ENCODE data around the gene BCL2L2. TPM values are rescaled to one million over a fixed set of nuclear protein-coding genes. Genes with fewer than 3 reads are reported as not detected.
A peak's percentile ranks its signal among the peaks of the same experiment; 100 is the strongest.

Gene BCL2L2
- total RNA-seq, 1 donor from 2014 or later, result 53.0 TPM

- ATAC-seq (no peak), DNase-seq (no peak)
- Histone ChIP-seq H3K36me3 (peaks cover 18% of the 10 kb centered on the region), H3K4me1 (peaks cover 25% of the 10 kb centered on the region), H3K9me3 (no peaks in the 10 kb centered on the region), H3K27ac (no peak overlapping the region), H3K4me3 (peak overlapping the region; percentile 58), H3K27me3 (no peaks in the 10 kb centered on the region)
- TF ChIP-seq, protein P1, sequence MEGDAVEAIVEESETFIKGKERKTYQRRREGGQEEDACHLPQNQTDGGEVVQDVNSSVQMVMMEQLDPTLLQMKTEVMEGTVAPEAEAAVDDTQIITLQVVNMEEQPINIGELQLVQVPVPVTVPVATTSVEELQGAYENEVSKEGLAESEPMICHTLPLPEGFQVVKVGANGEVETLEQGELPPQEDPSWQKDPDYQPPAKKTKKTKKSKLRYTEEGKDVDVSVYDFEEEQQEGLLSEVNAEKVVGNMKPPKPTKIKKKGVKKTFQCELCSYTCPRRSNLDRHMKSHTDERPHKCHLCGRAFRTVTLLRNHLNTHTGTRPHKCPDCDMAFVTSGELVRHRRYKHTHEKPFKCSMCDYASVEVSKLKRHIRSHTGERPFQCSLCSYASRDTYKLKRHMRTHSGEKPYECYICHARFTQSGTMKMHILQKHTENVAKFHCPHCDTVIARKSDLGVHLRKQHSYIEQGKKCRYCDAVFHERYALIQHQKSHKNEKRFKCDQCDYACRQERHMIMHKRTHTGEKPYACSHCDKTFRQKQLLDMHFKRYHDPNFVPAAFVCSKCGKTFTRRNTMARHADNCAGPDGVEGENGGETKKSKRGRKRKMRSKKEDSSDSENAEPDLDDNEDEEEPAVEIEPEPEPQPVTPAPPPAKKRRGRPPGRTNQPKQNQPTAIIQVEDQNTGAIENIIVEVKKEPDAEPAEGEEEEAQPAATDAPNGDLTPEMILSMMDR (IDR thresholded peaks at IDR 0.05), result peak; percentile 29
- intact Hi-C loops (cut with DNase I), result no loop called here
These were observed 7.2 kb upstream of the BCL2L2 start for GRCh38 chr14:23299211-23299957.

DNA sequence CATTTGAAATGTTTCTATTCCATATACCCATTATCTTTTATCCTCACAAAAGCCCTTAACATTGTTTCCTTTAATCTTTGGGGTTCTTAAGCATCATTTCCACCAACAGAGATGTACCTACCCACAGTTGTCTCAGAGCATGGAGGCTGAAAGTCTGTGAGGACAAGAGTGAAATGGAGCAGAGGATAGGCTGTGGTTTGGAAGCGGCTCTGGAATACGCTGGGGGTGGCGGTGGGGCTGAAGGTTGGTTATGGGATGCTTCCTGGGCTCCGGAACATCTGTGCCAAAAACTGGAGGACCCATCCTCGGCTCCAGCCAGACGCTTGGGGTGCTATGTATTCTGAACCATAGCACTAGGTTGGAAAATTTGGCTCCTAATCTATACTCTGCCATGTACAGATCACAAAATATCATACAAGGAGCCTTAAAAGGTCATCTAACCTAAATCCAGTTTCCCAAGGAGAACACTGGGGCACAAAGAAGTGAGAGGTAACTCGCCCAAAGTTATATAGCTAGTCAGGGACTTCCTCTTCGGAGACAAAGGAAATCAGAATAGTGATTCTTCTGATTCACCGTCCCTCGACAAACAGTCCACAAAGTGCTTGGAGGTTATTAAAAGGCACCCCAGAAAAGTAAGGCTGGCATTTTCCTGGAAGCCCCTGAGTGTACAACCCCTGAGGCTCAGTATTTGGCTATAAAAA is 6.5 kb upstream of the BCL2L2 start:
- Histone ChIP-seq H3K27ac (peak overlapping the region; percentile 97), H3K27me3 (no peaks in the 10 kb centered on the region), H3K4me3 (peak overlapping the region; percentile 58), H3K36me3 (peaks cover 18% of the 10 kb centered on the region), H3K4me1 (peaks cover 19% of the 10 kb centered on the region), H3K9me3 (no peaks in the 10 kb centered on the region)
- no peak for DNase-seq
- intact Hi-C loops (cut with DNase I), result no loop called here
- TF ChIP-seq, protein P1 (IDR thresholded peaks at IDR 0.05), result no peak
- no peak for ATAC-seq

- ATAC-seq, result no peak
- TF ChIP-seq, protein P1 (IDR thresholded peaks at IDR 0.05), result no peak
- no peak for DNase-seq
- intact Hi-C loops (cut with DNase I), result no loop called here
- H3K4me3 ChIP-seq, result peak overlapping the region; percentile 58
- H3K36me3 ChIP-seq, result peaks cover 18% of the 10 kb centered on the region
- H3K4me1 ChIP-seq, result peaks cover 25% of the 10 kb centered on the region
- peak overlapping the region; percentile 97 for H3K27ac ChIP-seq
- no peaks in the 10 kb centered on the region for H3K27me3 ChIP-seq
- no peaks in the 10 kb centered on the region for H3K9me3 ChIP-seq
These were observed 5.9 kb upstream of the BCL2L2 start for GRCh38 chr14:23300687-23301223.

GRCh38 chr14:23301288-23301968 is 5.2 kb upstream of the BCL2L2 start:
- peak overlapping the region; percentile 97 for H3K27ac ChIP-seq
- intact Hi-C loops (cut with DNase I), result no loop called here
- H3K27me3 ChIP-seq, result no peaks in the 10 kb centered on the region
- ATAC-seq, result peak; percentile 92
- H3K4me3 ChIP-seq, result peak overlapping the region; percentile 66
- H3K36me3 ChIP-seq, result peaks cover 18% of the 10 kb centered on the region
- no peaks in the 10 kb centered on the region for H3K9me3 ChIP-seq
- DNase-seq, result peak; percentile 100
- peaks cover 31% of the 10 kb centered on the region for H3K4me1 ChIP-seq
- TF ChIP-seq, protein P1 (IDR thresholded peaks at IDR 0.05), result peak; percentile 65

DNA sequence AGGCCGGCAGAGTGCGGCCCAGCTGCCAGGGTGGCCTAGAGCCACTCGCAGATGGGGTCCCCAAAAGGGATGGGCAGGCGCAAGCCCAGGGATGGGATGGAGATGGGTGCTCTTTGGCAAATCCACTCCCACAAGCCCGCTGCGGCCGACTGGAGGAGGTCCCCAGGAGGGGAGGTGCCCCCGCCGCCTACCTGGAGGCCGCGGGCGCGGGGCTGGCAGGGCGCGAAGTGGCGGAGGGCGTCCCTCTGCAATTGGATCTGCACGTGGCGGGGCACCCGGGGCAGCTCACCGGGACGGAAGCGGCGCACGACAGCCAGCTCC is 4.7 kb upstream of the BCL2L2 start:
- Histone ChIP-seq H3K4me1 (peaks cover 31% of the 10 kb centered on the region), H3K9me3 (no peaks in the 10 kb centered on the region), H3K4me3 (peak overlapping the region; percentile 66), H3K27me3 (no peaks in the 10 kb centered on the region), H3K36me3 (peaks cover 18% of the 10 kb centered on the region), H3K27ac (peak overlapping the region; percentile 92)
- ATAC-seq (peak; percentile 5), DNase-seq (no peak)
- TF ChIP-seq, protein P1 (IDR thresholded peaks at IDR 0.05), result no peak
- intact Hi-C loops (cut with DNase I), result no loop called here
